GM19452 (cell line): ENCODE results near the gene EZH2.

ENCODE experiments used
- ATAC-seq: cut with Tn5 transposase; IDR thresholded peaks from one replicate; pipeline ENCODE4 v1.9.1; 2021; ENCODE audit not compliant: unreplicated experiment

Gene EZH2

DNA sequence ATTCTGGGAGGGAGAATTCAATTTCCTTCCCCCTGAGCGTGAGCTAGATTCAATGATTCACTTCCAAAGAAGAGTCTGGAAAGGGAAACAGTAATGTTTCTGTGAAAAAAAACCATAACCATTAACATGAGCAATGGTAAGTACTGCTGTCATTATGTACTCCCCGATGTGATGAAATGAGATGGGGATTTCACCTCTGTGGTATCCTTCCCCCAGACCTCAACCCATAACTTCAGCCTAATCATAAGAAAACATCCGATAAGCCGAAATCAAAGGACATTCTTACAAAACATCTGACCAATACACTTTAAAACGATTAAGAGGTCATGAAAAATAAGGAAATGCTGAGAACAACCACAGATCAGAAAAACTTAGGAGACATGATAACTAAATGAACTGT lies 27.2 kb downstream of the EZH2 start:
- no peak for ATAC-seq

DNA sequence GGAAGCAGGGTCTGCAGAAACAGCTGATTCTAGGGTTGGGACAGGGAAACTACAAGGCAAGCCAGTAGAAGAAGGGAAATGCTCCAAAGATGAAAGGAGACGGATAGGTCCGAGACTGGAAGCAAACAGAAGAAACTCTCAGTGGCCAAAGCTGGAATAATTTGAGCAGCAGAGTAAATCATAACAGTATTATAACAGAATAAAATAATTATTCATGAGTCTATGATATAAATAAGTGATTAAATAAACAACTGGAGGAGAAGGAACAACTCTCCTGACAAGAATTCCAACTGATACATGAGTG lies 27.6 kb downstream of the EZH2 start:
- ATAC-seq, result no peak

DNA sequence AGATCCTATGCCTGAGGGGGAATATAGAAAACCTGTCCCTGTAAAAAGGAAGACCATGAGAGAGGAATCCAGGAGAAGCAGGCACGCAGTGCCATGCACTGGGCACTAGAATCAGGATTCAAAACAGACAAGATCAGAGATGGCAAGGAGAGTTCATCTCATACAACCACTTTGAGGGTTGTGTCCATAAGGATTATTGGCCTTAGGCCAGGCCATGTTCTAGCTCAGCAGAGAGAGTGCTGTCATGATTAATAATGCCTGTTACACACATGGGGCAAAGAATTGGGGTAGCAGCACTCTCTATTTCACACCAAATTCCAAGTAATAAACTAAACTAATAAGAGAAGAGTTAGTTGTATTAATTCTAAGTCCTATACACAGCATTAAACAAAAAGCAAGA lies 29.1 kb downstream of the EZH2 start:
- no peak for ATAC-seq

DNA sequence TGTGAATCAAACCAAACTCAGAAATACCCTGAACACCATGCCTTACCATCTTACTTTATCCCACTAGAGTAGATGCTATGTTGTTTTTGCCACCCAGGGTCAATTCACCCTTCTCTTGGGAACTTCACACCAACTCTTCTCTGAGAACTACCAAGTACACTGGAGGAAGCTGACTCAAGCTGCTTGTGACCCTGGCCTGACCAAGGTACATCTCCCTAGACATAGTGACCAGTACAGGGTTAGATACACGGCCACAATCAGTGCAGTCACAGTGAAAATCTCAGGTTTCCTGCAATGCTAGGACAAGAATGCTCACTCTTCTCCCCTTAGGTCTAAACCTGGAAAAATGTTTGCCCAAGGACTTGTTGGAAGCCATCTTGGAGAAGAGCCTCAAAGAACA lies 31.8 kb downstream of the EZH2 start:
- no peak for ATAC-seq

DNA sequence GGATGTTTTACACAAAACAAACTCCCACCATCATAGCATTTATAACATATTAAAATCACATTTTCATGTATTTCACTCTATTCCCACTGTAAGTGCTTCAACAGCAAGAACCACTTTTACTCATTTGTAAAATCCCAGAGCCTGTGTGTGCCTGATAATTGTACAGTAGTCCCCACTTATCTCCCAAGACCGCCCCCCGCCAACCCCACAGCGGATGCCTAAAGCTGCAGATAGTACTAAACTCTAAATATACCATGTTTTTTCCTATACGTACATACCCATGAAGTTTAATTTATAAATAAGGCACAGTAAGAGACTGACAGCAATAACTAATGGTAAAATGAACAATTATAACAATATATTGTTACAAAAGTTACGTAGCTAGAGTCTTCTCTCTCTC lies 33.5 kb downstream of the EZH2 start:
- ATAC-seq, result no peak

GRCh38 chr7:148849393-148850098 lies 34.5 kb downstream of the EZH2 start:
- no peak for ATAC-seq

DNA sequence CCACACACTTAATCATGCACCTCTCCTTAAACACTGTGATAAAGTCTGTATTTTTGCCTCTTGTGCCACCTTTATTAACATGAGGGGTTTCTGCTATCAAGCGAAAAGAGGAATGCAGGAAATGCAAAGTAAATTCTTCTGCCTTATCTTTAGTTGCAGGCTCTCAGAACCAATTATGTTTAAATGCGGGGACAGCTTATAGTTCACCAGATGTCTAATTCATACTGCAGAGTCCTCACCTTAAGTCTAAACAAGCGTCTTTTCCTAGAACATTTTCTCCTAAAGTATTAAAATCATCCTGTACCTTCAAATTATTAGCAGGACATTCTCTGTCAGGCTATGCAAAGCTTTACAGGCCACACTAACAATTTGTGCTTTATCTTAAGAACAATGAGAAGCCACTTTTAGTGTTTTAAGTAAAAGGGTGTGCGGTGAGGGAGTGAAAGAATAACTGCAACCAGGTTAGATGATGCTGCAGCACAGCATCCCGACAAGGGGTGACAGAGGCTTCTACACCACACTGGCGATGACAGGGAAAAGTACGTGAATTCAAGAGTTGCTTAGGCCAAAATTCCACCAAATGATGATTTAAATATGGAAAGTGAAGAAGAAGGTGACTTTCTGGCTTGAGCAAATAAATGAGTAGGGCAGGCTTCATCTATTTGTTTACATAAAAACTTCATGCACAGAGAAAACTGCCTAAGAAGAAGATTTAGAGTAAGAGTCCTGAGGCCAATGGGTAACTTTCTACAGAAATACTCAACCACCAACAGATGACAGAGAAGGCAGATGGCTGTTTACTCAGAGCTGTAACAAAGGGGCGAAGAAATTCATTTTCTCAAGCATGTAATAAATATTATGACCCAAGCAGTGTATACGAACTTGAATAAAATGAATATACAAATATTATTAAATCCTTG lies 36.0 kb downstream of the EZH2 start:
- ATAC-seq, result no peak

DNA sequence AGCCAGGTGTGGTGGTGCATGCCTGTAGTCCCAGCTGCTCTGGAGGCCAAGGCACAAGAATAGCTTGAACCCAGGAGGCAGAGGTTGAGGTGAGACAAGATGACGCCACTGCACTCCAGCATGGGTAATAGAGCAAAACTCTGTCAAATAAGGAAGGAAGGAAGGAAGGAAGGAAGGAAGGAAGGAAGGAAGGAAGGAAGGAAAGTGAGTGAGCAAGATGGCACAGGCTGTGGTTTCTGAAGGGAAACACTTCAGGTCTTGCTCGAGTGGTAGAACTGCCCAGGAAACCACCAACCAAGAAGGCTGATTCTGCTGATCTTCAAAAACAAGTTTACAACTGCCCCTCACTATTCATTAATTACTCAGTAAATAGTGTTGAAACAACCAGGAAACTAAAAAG lies 45.2 kb downstream of the EZH2 start:
- no peak for ATAC-seq

- no peak for ATAC-seq
Measured at GRCh38 chr7:148835854-148836253, 48.2 kb downstream of the EZH2 start.

DNA sequence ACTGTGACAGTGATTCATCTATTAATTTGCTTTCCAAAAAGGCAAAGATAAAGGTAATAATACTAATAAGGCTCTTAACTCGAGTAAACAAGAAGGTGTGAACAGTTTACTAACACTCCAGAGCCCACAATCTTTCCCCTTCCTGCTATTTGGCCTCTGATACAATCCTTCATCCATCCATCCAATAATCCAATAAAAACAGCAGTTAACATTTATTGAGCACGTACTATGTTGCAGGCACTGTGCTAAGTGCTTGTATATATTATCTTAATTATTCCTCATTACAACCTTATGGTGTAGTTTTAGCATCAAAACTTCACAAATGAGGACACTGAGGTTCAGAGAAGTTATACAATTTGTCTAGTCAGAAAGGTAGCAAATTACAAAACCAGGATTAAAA lies 49.5 kb downstream of the EZH2 start:
- ATAC-seq, result no peak

GRCh38 chr7:148831782-148832181 lies 52.3 kb downstream of the EZH2 start:
- no peak for ATAC-seq

DNA sequence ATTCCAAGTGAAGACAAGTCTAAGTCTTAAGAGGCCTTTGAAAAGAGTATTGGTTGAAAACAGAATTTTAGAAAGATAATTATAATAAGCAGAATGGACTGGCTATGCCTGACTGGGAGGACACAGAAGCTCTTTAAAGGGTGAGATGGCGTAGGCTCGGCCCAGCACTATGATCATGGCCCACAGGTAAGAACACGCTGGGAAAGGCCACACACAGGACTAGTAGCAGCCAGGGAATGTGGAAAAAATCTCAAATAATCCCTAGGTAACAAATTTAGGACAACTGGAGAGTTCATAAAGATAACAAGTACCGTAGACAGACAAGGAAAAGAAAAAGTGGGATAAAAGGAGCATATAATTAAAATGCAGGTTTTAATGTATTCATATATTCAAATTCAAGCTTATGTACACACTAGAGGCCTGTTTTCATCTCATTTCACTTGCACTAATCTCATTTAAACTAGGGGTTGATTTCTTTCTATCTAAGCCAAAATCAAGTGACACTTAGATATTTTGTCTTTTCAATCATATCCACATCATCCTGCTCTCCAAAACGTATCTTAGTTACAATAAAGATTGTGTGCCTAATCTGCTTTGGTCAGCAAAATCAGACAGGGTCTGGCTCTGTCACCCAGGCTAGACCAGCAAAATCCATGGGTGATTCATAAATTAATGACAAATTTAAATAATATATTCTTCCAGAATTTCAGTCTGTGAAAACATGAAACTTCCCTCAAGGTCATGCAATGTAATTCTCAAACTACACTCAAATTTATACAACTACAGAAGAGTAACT lies 53.0 kb downstream of the EZH2 start:
- ATAC-seq, result no peak

DNA sequence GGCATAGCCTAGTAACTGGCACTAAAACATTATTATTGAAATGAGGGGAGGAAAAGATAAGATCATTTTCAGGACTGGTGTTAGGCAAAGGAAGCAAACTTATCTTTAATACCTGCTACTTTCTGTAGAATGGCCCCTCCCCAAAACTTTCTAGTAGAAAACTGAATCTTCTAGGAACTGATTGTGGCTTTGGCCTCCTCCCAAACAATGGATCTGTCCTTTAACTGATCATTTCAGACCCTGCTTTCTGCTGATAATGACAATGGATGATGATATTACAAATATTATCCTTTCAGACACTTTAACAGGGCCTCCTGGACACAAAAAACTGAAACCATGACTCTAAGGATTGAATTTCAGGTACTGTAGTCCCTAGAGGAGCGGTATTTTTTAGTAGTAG lies 55.1 kb downstream of the EZH2 start:
- ATAC-seq, result no peak

DNA sequence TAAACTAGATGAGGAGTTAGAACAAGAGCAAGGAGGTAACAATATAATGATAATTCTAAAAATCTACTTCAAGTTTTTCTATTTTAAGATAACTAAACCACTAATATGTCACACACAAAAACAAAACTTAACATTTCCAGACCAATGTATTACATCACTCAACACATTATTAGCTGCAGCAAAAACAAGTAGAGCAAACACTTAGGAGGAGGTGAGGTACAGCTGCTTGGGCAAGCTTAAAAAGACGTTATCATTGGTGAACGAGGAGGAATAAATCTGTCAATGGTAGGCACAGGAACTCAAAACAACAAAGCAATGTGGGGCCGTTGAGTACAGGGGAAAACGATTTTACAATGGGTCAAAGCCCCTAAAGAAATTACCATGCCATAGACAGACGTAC lies 58.8 kb downstream of the EZH2 start:
- no peak for ATAC-seq

- no peak for ATAC-seq
Measured at GRCh38 chr7:148824864-148825263, 59.2 kb downstream of the EZH2 start.

GRCh38 chr7:148821422-148821821 lies 62.7 kb downstream of the EZH2 start:
- ATAC-seq, result no peak

GRCh38 chr7:148819697-148820360 lies 64.3 kb downstream of the EZH2 start:
- no peak for ATAC-seq

GRCh38 chr7:148815612-148816011 lies 68.5 kb downstream of the EZH2 start:
- ATAC-seq, result no peak

GRCh38 chr7:148814922-148815559 lies 69.0 kb downstream of the EZH2 start:
- no peak for ATAC-seq

- no peak for ATAC-seq
Measured at GRCh38 chr7:148813890-148814289, 70.2 kb downstream of the EZH2 start.

DNA sequence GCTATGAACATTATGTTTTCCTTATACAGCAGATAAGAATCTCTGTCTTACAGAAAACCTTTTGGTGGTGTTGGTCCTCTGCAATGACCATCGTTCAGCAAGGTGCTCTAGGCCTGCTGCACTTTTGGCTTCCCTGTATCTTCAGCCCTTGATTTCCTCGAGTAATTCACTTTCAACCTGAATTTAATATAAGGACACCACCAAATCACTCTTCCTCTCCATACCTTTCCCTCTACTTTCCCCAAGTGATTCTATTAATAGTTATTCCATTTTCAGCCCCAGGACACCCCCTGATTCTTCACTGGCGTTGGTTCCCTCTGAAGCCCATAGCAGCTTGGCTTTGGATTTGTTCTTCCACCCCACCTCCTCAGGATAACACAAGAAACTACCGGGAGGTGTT lies 72.2 kb downstream of the EZH2 start:
- ATAC-seq, result no peak
